GM21529 (cell line): Measurements from ENCODE around the gene MIB1.

Experiments
- ATAC-seq: cut with Tn5 transposase; IDR thresholded peaks from one replicate; pipeline ENCODE4 v1.9.1; 2021; ENCODE audit not compliant: unreplicated experiment

The MIB1 gene

DNA sequence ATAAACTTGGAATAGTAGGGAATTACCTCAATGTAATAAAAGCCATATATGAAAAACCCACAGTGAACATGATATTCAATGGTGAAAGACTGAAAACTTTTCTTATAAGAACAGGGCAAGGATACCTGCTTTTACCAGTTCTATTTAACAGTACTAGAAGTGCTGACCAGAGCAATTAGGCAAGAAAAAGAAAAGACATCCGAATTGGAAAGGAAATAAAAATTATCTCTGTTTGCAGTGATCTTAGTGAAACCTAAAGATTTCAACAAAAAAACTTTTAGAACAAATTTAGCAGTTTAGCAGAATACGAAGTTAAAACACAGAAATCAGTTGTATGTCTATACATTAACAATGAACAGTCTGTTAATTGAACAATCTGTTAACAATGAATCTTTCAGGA is 69.1 kb downstream of the MIB1 start:
- no peak for ATAC-seq

DNA sequence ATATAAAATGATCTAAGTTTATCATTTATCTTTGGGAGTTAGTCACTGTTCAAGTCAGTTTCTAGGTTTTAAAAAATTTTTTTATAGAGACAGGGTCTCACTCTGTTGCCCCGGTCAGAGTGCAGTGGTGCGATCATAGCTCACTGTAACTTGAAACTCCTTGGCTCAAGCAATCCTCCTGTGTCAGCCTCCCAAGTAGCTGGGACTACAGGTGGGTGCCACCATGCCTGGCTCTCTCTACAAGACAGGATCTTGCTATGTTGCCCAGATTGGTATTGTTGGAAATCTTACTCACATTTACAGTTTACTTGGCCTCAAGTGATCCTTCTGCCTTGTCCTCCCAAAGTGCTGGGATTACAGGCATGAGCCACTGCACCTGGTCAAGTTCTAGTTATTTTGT is 74.5 kb downstream of the MIB1 start:
- ATAC-seq: no peak

- no peak for ATAC-seq
Measured at GRCh38 chr18:21820033-21820810, 79.6 kb downstream of the MIB1 start.

- no peak for ATAC-seq
Measured at GRCh38 chr18:21820811-21821143, 80.2 kb downstream of the MIB1 start.

DNA sequence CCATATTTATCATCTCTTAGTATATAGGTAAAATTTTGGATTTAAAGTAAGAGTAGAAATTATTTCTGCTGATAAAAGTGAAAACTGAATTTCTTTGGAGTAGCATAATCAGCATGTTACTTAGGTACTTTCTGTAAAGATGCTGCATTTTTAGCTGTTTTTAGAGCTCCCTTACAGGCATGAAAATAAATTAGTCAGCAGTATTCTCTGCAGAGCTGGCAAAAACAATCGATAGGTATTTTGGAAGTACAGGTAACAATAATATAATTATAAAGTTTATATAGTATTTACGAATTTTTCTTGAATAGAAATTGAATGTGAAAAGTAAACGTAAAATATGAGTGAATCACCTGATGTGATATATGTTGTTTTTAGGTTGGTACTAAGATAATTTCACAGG is 83.3 kb downstream of the MIB1 start:
- no peak for ATAC-seq

GRCh38 chr18:21826196-21826595 is 85.6 kb downstream of the MIB1 start:
- ATAC-seq: no peak

DNA sequence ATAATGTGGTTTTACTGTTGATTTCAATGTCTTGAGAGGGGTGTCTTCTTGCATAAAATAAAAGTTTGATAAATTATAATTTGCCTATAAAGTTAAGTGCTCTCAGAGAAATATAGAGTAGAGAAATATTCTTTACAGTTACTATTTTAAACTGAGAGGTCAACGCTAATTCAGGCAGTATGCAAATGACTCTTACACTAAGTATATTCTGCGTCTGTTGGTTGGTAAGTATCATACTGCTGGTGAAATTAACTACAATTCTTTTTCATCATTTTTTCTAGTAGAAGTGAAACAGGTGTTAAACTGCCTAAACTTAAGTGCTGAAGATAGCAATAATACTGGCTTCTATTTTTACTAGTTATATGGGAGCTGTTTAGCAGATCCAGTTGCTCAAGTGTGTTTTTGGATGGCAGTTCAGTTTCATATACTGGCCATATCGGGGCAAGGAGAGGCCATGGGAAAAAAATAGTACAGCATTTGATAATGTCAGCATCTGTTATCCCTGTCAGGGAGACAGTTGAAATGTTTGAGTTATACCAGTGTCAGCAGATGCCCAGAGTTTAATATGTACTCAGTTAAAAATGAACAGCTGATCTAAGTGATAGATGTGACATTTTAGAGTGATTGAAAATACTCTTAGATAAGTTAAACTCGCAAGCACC is 86.2 kb downstream of the MIB1 start:
- ATAC-seq: peak; percentile 55

DNA sequence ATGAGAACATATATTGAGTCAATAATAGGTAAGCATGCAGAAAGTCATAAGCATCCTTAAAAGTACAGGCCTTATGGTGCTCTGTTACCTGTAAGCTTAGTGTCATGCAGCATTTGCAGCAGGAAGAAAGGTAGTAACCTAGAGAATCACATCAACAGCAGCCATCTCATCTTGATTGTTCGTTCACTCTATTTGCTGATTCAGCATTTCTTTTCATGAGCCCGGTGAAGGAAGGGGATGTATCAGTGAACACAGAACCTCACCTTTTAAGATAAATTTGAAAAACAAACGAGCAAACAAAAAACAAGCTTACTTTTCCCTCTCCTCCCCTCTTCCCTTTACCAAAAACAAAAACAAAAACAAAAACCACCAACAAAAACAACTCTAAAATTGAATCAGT is 89.9 kb downstream of the MIB1 start:
- ATAC-seq: no peak

DNA sequence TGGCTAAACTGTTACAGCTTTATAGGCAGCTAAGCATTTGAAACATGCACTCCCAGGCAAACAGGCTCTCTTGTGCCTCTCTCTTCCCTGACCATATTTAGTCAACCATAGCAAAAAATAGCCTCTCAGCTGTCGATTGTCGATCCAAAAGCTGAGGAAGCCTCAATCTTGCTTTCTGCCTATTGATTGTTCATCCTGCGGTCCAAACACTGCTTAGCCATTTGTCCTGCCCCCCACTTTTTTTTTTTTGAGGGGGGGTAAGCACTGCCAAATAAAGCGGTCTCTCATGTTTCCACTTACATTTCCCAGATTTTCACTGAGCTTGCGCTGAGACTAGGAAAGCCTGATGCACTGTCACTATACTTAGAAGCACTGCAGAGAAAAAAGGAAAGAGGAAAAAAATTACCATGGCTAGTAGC is 90.8 kb downstream of the MIB1 start:
- no peak for ATAC-seq

GRCh38 chr18:21833604-21834298 is 93.2 kb downstream of the MIB1 start:
- no peak for ATAC-seq

- ATAC-seq: no peak
Measured at GRCh38 chr18:21834299-21834660, 93.7 kb downstream of the MIB1 start.

GRCh38 chr18:21841570-21841969 is 101.0 kb downstream of the MIB1 start:
- no peak for ATAC-seq

DNA sequence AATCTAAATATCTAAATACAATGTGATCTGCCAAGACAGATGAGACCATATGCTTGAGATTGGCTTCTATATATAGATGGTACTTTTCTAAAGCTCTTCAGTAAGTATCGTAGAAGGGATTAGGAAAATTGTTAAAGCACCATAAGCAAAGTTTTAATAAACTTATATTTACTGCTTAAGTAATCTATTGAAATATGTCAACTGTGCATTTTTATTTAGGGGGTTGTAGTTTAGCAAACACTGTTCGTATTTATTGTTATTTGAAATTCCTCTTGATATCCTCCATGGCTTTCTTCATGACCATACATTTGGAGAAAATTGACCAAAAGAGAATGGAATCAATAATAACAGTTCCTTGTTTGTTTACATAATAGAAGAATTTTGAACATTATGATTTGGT is 102.7 kb downstream of the MIB1 start:
- no peak for ATAC-seq

DNA sequence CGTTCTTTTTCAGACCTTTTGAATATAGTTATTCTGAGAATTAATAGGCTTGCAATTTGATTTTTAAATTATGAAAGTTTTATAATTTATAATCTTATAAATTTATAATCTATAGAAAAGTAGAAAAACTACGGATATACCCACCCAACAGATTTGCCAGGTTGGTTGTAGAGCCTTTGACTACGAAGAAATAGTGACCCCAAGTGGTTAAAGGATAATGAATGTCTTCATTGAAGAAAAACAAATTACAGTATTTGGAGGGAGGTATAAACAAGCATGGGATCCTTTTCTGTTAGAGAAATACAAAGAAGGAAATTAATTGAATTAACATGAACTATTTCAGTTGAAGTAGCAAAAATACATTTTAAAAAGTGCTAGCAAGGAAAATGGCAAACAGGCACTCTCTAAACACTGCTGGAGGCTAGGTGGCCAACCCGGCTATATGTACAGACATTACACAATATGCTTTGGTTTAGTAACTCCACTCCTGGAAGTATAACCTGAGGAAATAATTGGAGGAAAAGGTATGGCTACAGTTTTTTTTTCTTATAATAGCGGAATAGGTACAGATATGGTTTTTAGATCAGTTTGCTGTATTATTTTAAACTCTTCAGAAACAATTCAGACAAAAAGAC is 110.9 kb downstream of the MIB1 start:
- no peak for ATAC-seq

DNA sequence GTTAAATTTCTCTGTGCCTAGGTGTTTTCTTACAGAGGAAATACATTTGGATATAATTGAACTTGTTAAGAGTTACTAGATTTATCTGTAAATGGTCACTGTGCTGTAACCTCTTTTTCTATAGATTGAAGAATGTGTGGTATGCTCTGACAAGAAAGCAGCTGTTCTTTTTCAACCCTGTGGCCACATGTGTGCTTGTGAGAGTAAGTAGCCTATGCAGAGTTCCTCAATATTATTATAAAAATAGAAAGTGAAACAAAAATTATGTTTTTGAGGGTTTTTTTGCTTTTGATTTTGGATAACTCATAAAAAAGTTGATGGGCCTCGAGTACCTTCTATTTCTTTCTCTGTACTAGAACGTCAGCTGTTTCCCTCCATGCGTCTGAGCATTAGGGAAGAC is 112.4 kb downstream of the MIB1 start:
- ATAC-seq: peak; percentile 92

DNA sequence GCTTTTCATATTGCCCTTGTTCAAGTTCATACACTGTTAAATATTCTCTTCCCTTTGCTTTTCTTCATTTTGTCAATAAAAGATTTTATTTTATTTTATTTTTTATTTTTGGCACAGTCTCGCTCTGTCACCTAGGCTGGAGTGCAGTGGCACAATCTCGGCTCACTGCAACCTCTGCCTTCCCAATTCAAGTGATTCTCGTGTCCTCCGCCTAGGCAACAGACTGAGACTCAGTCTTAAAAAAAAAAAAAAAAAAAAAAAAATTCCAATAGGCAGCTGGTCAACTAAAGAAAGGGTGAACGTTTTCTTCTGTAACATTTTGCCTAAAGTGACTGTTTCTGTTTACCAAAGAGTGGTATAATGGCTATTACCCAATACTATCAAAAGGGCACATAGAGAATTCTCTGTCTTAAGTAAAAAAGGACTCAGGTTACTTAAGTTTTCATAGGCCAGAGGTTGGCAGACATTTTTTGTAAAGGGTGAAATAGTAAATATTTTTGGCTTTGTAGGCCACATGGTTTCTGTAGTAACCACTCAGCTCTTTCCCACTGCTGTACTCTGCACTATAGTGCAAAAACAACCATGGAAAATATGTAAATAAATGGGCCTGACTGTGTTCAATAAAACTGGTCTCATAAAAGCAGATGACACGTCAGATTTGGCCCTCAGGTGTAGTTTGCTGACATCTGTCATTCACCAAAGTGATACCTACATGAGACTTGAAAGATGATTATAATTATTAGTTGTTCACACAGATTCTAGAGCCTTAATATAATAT is 113.4 kb downstream of the MIB1 start:
- no peak for ATAC-seq

DNA sequence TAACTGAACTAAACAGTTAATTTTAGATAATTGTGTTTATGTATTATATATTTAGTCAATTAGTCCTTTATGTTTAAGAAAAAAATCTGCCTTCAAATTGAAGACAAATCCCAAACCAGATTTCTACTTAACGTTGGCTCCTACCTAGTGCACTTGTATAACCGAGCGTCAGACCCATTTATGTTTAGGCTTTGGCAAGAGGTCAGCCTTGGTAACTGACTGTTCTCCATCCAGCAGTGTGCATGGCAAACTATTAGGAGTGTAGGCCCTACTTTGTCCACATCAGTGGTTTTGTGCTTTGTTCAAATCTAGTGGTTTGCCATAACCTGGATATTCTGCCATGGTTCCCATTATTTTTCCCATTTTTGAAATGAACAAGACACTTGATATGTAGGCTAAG is 114.8 kb downstream of the MIB1 start:
- no peak for ATAC-seq

DNA sequence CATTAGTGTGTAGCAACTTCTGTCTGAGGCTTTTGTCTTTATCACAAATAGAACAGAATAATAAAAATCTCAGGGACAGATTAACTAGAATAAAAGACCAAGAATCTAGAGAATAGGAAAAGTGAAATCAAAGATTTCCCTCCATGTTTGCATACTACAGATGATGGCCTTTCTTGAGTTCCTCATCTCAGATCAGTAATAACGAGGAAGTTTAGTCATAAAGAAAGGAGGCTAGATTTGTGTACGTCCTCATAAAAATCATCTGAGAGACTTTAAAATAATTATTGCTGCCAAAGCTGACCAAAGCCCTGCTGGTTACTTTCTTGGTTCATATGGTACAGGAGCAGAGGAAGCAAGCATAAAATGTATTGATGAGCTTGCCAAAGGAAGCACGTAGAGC is 117.3 kb downstream of the MIB1 start:
- ATAC-seq: no peak

GRCh38 chr18:21858544-21858943 is 118.0 kb downstream of the MIB1 start:
- no peak for ATAC-seq

DNA sequence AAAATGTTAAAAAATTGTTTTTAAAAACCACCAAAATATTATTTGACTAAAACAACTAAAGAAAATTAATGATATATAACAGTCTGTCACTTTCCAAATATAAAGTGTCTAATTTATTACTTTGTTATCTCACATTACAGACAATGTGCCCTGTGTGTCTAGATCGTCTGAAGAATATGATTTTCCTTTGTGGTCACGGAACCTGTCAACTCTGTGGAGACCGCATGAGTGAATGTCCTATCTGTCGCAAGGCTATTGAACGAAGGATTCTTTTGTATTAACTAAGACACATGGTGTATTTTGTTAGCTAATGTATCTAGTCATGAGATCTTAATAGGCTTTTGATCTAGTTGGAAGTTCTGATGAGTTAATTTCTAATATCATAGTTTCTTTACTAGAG is 123.8 kb downstream of the MIB1 start:
- no peak for ATAC-seq

- no peak for ATAC-seq
Measured at GRCh38 chr18:21865043-21865442, 124.5 kb downstream of the MIB1 start.
